MM.1S (cell line): ENCODE results near the gene SLC27A4.

ENCODE experiments used
- DNase-seq: peaks from one replicate; pipeline ENCODE4 v3.0.0-alpha.2; 2015
- H2AFZ ChIP-seq: fragments of 300-600 bp; sonication (generic); 2 replicates; pipeline ENCODE4 v1.6.0; 2016; ENCODE audit warnings: antibody characterized with exemption, low read length
- H3F3A ChIP-seq: fragments of 300-600 bp; sonication (generic); 2 replicates; pipeline ENCODE4 v1.6.1; 2016; ENCODE audit warnings: mild to moderate bottlenecking, antibody characterized with exemption, low read length, moderate library complexity, mixed read lengths; ENCODE audit not compliant: insufficient read depth
- H3K27ac ChIP-seq: fragments of 300-600 bp; sonication (generic); 2 replicates; pipeline ENCODE4 v1.5.1; 2016; ENCODE audit warnings: mild to moderate bottlenecking, low read length
- H3K27me3 ChIP-seq: fragments of 300-600 bp; sonication (generic); replicated peaks from 2 replicates; pipeline ENCODE4 v1.6.0; 2016; ENCODE audit warnings: low read length; ENCODE audit not compliant: insufficient read depth
- H3K36me3 ChIP-seq: fragments of 300-600 bp; sonication (generic); replicated peaks from 2 replicates; pipeline ENCODE4 v1.6.1; 2016; ENCODE audit warnings: mild to moderate bottlenecking, low read length, mixed read lengths; ENCODE audit not compliant: insufficient read depth
- H3K4me1 ChIP-seq: fragments of 300-600 bp; sonication (generic); 2 replicates; pipeline ENCODE4 v1.6.1; 2016; ENCODE audit warnings: low read length, mixed read lengths
- H3K4me2 ChIP-seq: fragments of 300-600 bp; sonication (generic); 2 replicates; pipeline ENCODE4 v1.6.0; 2016; ENCODE audit warnings: low read depth, low read length
- H3K4me3 ChIP-seq: fragments of 300-600 bp; sonication (generic); 2 replicates; pipeline ENCODE4 v1.5.1; 2016; ENCODE audit warnings: low read length, mixed read lengths
- H3K79me2 ChIP-seq: fragments of 300-600 bp; sonication (generic); 2 replicates; pipeline ENCODE4 v1.6.1; 2016; ENCODE audit warnings: mixed run types, low read length, mixed read lengths
- H3K9ac ChIP-seq: fragments of 300-600 bp; sonication (generic); 2 replicates; pipeline ENCODE4 v1.6.1; 2016; ENCODE audit warnings: low read length, mixed read lengths
- H3K9me2 ChIP-seq: fragments of 300-600 bp; sonication (generic); replicated peaks from 2 replicates; pipeline ENCODE4 v1.6.1; 2016; ENCODE audit warnings: mild to moderate bottlenecking, low read length, mixed read lengths; ENCODE audit not compliant: insufficient read depth
- H3K9me3 ChIP-seq: fragments of 300-600 bp; sonication (generic); replicated peaks from 2 replicates; pipeline ENCODE4 v1.6.1; 2016; ENCODE audit warnings: mild to moderate bottlenecking, low read length, mixed read lengths; ENCODE audit not compliant: insufficient read depth
- H4K20me1 ChIP-seq: fragments of 300-600 bp; sonication (generic); 2 replicates; pipeline ENCODE4 v1.6.1; 2016; ENCODE audit warnings: mild to moderate bottlenecking, low read length, moderate library complexity, mixed read lengths; ENCODE audit not compliant: insufficient read depth
- CTCF ChIP-seq: fragments of 300-600 bp; sonication (generic); IDR thresholded peaks from 2 replicates; pipeline ENCODE4 v1.5.1; 2016; ENCODE audit warnings: antibody characterized with exemption, low read length, mixed read lengths
- EZH2 ChIP-seq: fragments of 300-600 bp; sonication (generic); optimal IDR thresholded peaks from 2 replicates; pipeline ENCODE3; 2017; ENCODE audit warnings: low read depth, mild to moderate bottlenecking, antibody characterized with exemption, low read length, mixed read lengths
- EZH2phosphoT487 ChIP-seq: fragments of 300-600 bp; sonication (generic); IDR thresholded peaks from 2 replicates; pipeline ENCODE4 v1.6.1; 2018; ENCODE audit warnings: antibody characterized with exemption, low read length

SLC27A4 gene

GRCh38 chr9:128406848-128407391 lies 66.6 kb downstream of the SLC27A4 start:
- Histone ChIP-seq H3K36me3 (no peaks in the 10 kb centered on the region), H3K9me2 (no peaks in the 10 kb centered on the region), H3K4me3 (no peak overlapping the region), H3F3A (no peaks in the 10 kb centered on the region), H3K79me2 (no peaks in the 10 kb centered on the region), H3K4me1 (no peaks in the 10 kb centered on the region), H3K27me3 (peaks cover 10% of the 10 kb centered on the region), H2AFZ (no peak overlapping the region), H3K9me3 (no peaks in the 10 kb centered on the region), H3K27ac (no peak overlapping the region), H4K20me1 (no peaks in the 10 kb centered on the region), H3K4me2 (no peak overlapping the region), H3K9ac (no peak overlapping the region)
- no peak for TF ChIP-seq EZH2phosphoT487
- no peak for TF ChIP-seq CTCF
- TF ChIP-seq EZH2 = no peak
- no peak for DNase-seq

- no peaks in the 10 kb centered on the region for H3K9me3 ChIP-seq
- H4K20me1 ChIP-seq = no peaks in the 10 kb centered on the region
- no peaks in the 10 kb centered on the region for H3K79me2 ChIP-seq
- H2AFZ ChIP-seq = no peak overlapping the region
- no peak overlapping the region for H3K4me2 ChIP-seq
- no peak for DNase-seq
- no peak for TF ChIP-seq CTCF
- H3K9ac ChIP-seq = no peak overlapping the region
- no peaks in the 10 kb centered on the region for H3K9me2 ChIP-seq
- H3K27me3 ChIP-seq = peaks cover 10% of the 10 kb centered on the region
- H3K4me3 ChIP-seq = no peak overlapping the region
- H3K4me1 ChIP-seq = no peaks in the 10 kb centered on the region; the same call in 1 of the 2 replicates
- H3F3A ChIP-seq = no peaks in the 10 kb centered on the region
- no peak overlapping the region for H3K27ac ChIP-seq
- H3K36me3 ChIP-seq = no peaks in the 10 kb centered on the region
These were observed 68.7 kb downstream of the SLC27A4 start for GRCh38 chr9:128408963-128409431.

GRCh38 chr9:128409450-128409849 lies 69.1 kb downstream of the SLC27A4 start:
- TF ChIP-seq EZH2 (no peak), EZH2phosphoT487 (no peak), CTCF (no peak)
- no peaks in the 10 kb centered on the region for H3K9me3 ChIP-seq

More at GRCh38 chr9:128409450-128409849, 69.1 kb downstream of the SLC27A4 start:
- H3K4me3 ChIP-seq = no peak overlapping the region
- H3K27ac ChIP-seq = no peak overlapping the region
- H3F3A ChIP-seq = no peaks in the 10 kb centered on the region
- H3K4me1 ChIP-seq = no peaks in the 10 kb centered on the region; the same call in 1 of the 2 replicates
- H3K36me3 ChIP-seq = no peaks in the 10 kb centered on the region
- no peak overlapping the region for H3K9ac ChIP-seq
- no peaks in the 10 kb centered on the region for H4K20me1 ChIP-seq
- no peak for DNase-seq
- H3K27me3 ChIP-seq = peaks cover 10% of the 10 kb centered on the region
- no peaks in the 10 kb centered on the region for H3K9me2 ChIP-seq
- H3K79me2 ChIP-seq = no peaks in the 10 kb centered on the region
- no peak overlapping the region for H3K4me2 ChIP-seq
- H2AFZ ChIP-seq = no peak overlapping the region
